Endothelial cell (in vitro differentiated cells): Measurements from ENCODE around the gene ST6GAL1. TPM values are rescaled to one million over a fixed set of nuclear protein-coding genes. Genes with fewer than 3 reads are reported as not detected.
"Not testable (repeated sequence)": the region's sequence is repeated elsewhere in the genome, so short reads cannot be mapped to it uniquely, and the experiment has no call there.

Experiments used
- DNase-seq: peaks from one replicate; pipeline ENCODE4 v3.0.0; 2021; ENCODE audit warnings: low spot score
- H3K27ac Mint-ChIP-seq: one replicate; pipeline ENCODE4 v1.8.0; 2021; ENCODE audit warnings: mixed read lengths, inconsistent platforms; ENCODE audit not compliant: unreplicated experiment
- H3K27me3 Mint-ChIP-seq: one replicate; pipeline ENCODE4 v1.8.0; 2021; ENCODE audit warnings: mild to moderate bottlenecking, moderate library complexity, mixed read lengths, inconsistent platforms; ENCODE audit not compliant: unreplicated experiment
- H3K36me3 Mint-ChIP-seq: one replicate; pipeline ENCODE4 v1.8.0; 2021; ENCODE audit warnings: mild to moderate bottlenecking, low read depth, mixed read lengths, inconsistent platforms; ENCODE audit not compliant: unreplicated experiment
- H3K4me1 Mint-ChIP-seq: one replicate; pipeline ENCODE4 v1.8.0; 2021; ENCODE audit warnings: mild to moderate bottlenecking, mixed read lengths, inconsistent platforms; ENCODE audit not compliant: unreplicated experiment
- H3K4me3 Mint-ChIP-seq: one replicate; pipeline ENCODE4 v1.8.0; 2021; ENCODE audit warnings: mild to moderate bottlenecking, mixed read lengths, inconsistent platforms; ENCODE audit not compliant: unreplicated experiment
- H3K9me3 Mint-ChIP-seq: one replicate; pipeline ENCODE4 v1.8.0; 2021; ENCODE audit warnings: mixed read lengths, inconsistent platforms; ENCODE audit not compliant: unreplicated experiment
- CTCF ChIP-seq: fragments of 200-600 bp; sonication (generic); IDR thresholded peaks from one replicate; pipeline ENCODE4 v1.5.0; 2021; ENCODE audit warnings: antibody characterized with exemption; ENCODE audit not compliant: unreplicated experiment
- total RNA-seq: library from RNA; stranded (reverse); fragmentation: NEBNext Ultra II Directional; extraction: Animal tissue kit (Norgen Biotek cat#: 25700); gene quantifications from one replicate; pipeline ENCODE4 v1.2.1, GENCODE V29; 2021; ENCODE audit not compliant: unreplicated experiment

ST6GAL1 gene
- total RNA-seq, 1 donor from 2014 or later: 82.4 TPM

- no peak overlapping the region for H3K4me3 Mint-ChIP-seq
- no peaks in the 10 kb centered on the region for H3K4me1 Mint-ChIP-seq
- no peak for TF ChIP-seq CTCF
- H3K36me3 Mint-ChIP-seq: no peaks in the 10 kb centered on the region
- DNase-seq: no peak
- H3K27ac Mint-ChIP-seq: no peak overlapping the region
- peaks cover 3% of the 10 kb centered on the region for H3K9me3 Mint-ChIP-seq
- peaks cover 1% of the 10 kb centered on the region for H3K27me3 Mint-ChIP-seq
Measured at GRCh38 chr3:186902713-186903112, 27.6 kb upstream of the ST6GAL1 start.

- DNase-seq, H3K9me3 Mint-ChIP-seq, H3K4me3 Mint-ChIP-seq, H3K27me3 Mint-ChIP-seq, H3K4me1 Mint-ChIP-seq, H3K36me3 Mint-ChIP-seq, H3K27ac Mint-ChIP-seq: not testable (repeated sequence)
Measured at GRCh38 chr3:186903676-186904075, 26.6 kb upstream of the ST6GAL1 start.

GRCh38 chr3:186907075-186907474 is 23.3 kb upstream of the ST6GAL1 start:
- not testable (repeated sequence) for H3K27me3 Mint-ChIP-seq, DNase-seq, H3K9me3 Mint-ChIP-seq, H3K36me3 Mint-ChIP-seq, H3K4me3 Mint-ChIP-seq, H3K27ac Mint-ChIP-seq, H3K4me1 Mint-ChIP-seq

GRCh38 chr3:186909078-186909853 is 21.1 kb upstream of the ST6GAL1 start:
- Mint-ChIP-seq H3K9me3 (peaks cover 3% of the 10 kb centered on the region), H3K36me3 (no peaks in the 10 kb centered on the region), H3K27ac (no peak overlapping the region), H3K27me3 (no peaks in the 10 kb centered on the region), H3K4me3 (no peak overlapping the region), H3K4me1 (no peaks in the 10 kb centered on the region)
- no peak for DNase-seq
- no peak for TF ChIP-seq CTCF

GRCh38 chr3:186915806-186916796 is 14.2 kb upstream of the ST6GAL1 start:
- no peaks in the 10 kb centered on the region for H3K9me3 Mint-ChIP-seq
- peaks cover 1% of the 10 kb centered on the region for H3K27me3 Mint-ChIP-seq
- H3K27ac Mint-ChIP-seq: no peak overlapping the region
- H3K36me3 Mint-ChIP-seq: no peaks in the 10 kb centered on the region
- H3K4me3 Mint-ChIP-seq: no peak overlapping the region
- DNase-seq: no peak
- TF ChIP-seq CTCF: no peak
- H3K4me1 Mint-ChIP-seq: peaks cover 10% of the 10 kb centered on the region
